Stimulated activated CD4-positive, alpha-beta T cell treated with anti-CD3 and anti-CD28 coated beads, Interleukin-2, amount 100 ng/mL, for 4 hours (primary cell): ENCODE data around the gene HDLBP.
A peak's percentile ranks its signal among the peaks of the same experiment; 100 is the strongest.
"Not testable (repeated sequence)": the region's sequence is repeated elsewhere in the genome, so short reads cannot be mapped to it uniquely, and the experiment has no call there.

Experiments
- DNase-seq: peaks from one replicate; pipeline ENCODE4 v3.0.0-alpha.2; 2020; ENCODE audit warnings: low read depth

The HDLBP gene

DNA sequence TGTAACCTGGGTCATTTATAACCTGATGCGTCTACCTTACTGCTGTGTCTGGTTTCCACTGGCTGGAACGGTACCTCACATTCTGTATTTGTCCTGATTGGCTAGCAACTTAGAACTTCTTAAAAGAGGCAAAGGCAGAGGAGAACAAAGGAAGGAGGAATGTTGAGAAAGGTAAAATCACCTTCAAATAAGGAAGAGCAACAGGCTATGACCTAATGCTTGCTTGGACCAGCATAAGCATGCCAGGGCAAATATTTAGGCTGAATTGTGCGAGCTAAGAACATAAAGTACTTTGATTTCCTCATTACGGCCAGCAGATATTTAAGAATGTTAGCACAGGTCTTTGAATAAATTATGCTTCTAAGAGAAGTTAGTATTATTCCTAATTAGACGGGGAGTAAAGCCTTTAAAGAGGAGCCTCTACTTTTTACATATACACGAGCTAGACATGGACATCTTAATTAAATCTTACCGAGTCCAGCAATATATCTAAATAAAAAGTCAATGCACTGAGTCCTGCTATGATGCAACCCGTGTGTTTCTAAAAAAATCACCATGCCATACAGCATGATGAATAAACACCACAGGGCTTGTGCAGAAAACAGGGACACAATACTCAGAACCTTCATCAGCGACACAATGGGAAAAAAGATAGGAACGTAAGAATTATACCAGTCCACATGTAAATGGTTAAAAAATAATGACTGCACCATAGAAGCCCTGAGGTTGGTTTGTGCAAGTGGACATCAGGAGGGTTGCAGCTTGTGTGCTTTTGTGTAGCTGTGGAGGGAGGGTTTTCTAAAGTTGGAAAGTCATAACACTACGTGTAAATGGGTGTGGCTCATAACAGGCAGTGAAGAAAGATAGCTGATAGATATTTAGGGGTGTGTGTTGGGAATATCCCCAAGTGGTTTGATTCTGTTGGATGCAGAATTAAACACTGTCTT is 14.5 kb upstream of the HDLBP start:
- DNase-seq, result no peak

DNA sequence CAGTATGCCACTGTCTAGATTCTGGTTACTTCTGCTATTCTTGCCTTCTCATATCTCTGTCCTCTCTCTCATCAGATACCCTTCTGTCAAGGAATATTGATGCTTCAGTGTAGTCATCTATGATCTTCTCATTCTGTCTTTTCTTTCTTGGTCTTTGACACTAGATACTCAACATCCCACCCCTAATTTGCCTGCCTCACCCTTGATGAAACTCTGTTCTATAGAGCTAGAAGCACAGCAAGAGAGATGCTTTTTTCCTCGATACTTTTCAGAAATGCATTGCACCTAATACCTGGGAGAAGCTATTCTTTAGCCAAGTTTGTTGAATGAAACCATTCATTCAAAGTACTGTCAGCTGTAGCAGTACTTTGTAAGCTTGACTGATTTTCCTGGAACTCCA is 9.8 kb upstream of the HDLBP start:
- no peak for DNase-seq

DNA sequence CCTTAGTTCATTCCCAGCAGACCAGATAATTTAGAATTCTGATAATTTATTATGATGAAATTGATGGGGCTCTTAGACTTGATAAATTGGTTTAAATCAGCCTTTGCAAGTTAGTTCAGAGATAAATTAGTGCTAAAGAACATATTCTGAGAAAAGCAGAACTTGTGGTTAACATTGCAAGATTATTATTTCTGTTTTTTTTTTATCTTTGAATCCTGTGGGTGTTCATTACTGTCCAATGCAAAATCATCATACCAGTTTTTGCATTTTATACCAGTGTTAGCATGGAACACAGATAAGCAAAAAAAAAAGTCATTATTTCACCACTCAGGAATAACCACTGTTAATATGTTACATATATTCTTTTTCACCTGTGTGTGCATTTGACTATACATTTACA is 9.3 kb upstream of the HDLBP start:
- no peak for DNase-seq

DNA sequence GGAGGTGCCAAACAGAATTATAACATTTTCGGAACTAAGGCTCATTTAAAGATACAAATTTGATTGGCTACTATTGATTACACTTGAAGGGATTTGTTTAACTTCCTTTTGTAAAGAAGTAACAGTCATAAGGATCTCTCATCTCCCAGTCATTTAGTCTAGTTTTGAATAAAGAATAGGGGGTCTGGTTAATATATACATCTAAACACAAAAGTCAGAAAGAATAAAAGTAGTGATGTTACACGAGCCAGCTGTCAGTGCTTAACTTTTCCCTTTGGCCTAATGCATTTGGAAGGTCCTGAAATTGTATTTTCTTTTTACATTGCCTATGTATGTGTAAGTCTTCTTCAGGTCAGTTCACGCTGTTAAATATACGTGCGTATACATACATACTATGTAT is 8.3 kb upstream of the HDLBP start:
- no peak for DNase-seq

DNA sequence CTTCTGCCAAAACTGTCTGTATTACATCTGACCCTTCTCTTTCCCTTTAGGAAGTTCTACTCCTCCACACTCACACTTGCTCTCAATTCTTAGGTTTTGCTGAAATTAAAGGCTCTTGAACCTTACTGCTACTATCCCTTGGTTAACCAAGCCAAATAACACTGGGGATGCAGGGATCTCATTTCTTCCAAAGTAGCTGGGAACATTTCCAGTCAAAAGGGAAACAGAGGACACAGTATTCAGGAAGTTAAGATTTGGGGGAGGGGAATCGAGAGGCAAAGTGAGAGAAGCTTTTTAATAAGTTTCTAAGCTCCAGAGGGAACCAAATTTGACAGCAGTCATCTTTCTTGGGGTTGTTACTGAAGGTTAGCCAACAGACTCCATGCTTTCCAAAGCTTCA is 6.4 kb upstream of the HDLBP start:
- no peak for DNase-seq

DNA sequence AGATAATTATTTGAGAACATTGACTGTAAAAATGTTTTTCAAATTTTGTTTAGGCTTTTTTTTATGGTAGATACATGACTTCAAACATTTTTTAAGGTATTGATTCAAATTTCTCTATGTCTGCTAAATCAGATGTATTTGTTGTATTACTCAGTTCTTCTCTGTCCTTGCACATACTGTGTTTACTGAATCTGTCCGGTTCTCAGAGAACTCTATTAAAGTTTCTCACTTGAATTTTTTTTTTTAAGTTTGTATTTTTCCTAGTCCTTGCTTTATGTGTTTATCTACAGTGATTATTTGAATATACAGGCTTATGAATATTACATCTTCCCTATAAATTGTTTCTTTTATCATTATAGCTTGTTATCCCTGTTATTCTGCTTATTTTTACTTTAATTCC is 5.6 kb upstream of the HDLBP start:
- DNase-seq, result no peak

DNA sequence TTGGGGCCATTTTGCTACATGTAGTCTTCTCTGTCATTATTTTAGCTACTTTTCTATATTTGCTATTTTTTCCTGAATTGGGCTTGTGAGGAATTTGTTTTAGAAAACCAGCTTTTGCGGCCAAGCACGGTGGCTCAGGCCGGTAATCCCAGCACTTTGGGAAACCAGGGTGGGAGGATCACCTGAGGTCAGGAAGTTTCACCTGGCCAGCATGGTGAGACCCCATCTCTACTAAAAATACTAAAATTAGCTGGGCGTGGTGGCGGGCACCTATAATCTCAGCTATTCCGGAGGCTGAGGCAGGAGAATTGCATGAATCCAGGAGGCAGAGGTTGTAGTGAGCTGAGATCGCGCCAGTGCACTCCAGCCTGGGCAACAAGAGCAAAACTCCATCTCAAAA is 4.9 kb upstream of the HDLBP start:
- DNase-seq, result no peak

DNA sequence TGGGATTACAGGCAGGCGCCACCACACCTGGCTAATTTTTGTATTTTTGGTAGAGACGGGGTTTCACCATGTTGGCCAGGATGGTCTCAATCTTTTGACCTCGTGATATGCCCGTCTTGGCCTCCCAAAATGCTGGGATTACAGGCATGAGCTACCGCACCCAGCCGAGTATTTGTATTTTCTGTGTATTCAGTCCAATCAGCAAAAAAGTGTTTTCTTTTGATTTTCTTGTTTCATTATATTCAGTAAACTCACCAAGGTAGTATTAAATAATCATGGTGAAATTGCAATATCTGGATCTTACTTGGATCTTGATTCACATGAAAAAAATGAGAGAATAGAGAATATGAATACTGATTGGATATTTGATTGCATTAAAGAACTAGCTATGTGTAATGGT is 3.4 kb upstream of the HDLBP start:
- DNase-seq, result not testable (repeated sequence)

DNA sequence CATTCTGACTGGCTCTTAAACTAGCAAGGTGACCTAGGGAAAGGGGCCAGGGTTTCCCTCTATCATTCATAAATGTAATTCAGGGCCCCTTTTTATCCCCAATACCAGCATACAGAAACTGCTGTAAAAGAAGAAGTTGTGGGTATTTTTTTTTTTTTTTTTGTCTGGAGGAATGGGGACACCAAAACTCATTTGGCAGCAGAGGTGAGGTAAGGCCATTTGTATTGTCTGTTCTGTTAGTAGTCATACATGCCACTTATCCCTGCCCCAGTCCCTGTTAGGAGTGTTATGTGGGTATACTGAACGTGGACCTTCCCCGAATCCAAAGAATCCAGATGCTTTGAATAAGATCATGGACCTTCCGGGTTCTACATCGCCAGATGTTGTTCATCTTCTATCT is 1.9 kb upstream of the HDLBP start:
- no peak for DNase-seq

DNA sequence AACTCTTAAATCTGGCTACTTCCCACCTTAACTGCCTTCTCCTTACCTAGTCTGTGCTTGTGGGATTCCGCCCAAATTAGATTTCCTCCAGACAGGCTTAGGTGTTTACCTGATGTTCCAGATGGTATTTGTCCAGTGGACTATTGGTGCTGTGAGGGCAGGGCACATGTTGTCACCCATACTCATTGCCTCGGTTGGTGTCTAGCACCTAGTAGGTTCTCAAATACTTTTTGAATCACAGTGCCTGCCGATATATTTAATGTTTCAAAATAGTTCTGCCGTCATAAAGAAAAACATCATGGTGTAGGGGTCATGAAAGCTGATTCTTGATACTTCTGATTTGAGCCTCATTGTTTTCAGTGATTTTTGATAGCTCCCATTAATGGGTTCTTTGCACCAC is 1.4 kb upstream of the HDLBP start:
- no peak for DNase-seq

DNA sequence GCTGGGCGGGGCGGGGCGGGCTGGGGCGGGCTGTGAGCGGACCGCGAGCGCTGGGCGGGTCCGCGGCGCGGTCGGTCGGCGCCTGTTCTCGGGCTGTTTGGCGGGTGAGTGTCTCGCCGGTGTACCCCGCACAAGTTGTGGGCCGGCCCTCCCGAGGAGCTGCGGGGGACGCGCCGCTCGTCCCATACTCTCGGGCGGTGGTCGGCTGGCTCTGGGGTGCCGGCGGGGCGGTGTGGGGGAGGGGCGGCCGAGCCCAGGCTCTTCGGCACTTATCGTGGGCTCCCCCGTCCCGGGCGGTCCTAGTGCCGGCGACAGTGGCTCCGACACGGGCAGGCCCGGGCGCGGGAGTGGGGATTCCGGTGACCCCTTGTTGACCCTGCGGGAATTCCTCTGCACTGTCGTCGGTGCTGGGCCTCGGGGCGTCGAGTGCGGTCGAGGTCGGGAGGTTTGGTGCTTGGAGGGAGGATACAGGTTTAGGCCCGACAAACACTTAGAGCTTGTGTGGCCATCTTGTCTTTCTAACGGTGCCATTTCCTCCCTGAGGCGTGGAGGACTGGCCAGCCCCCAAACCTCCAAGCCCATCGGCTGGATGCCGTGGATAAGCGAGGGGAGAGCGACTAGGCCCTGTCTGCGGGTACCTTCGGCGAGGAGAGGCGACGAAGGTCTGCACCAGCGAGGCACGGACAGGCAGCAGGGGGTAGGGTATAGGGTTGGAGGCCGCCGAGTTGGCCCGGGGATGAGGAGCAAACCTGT is 583 bp upstream of the HDLBP start, which contains the start of gene SEPTIN2:
SEPTIN2 (plus strand) TSS at position 47 of the 753 bp plus-strand sequence. CDS start 8,308 bp downstream, outside the sequence.
- no peak for DNase-seq

DNA sequence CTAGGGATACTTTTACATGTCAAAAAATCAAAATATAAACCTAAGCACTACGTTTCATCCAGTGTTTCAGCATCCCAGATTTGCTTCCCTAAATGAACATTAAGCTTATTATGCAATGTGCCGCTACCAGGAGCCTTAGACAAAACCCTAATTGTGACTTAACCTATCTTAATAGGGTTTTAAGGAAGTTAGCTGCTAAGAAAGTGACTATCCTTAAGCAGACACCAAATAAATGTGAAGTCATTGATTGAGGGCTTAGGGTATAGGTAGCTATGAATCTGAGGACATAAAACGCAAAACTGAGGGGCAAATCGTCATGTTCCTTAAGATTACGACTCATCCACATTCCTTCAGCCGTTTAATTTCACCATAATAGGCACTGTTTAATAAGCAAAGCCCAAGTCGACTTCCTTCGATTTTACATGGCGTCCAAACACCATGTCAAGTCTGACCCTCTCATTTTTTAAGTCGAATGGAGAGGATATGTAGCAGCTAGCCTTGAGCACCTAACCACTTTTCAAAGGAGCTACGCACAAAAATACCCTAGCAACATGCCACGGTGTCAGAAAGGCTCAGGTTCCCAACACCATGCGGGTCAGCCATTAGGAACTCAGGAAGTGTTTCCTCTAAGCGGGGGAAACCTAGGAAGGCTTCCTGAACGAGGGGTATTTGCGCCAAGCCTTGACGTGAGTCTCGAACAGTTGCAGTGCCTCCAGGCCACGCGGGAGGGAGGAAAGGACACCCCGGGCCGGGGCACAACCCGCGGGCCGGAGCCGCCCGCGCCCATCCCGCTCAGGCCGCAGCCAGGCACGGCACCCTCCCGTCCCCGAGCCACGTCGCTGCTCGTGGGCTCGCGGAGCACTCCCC is 1.0 kb downstream of the HDLBP start:
- no peak for DNase-seq

DNA sequence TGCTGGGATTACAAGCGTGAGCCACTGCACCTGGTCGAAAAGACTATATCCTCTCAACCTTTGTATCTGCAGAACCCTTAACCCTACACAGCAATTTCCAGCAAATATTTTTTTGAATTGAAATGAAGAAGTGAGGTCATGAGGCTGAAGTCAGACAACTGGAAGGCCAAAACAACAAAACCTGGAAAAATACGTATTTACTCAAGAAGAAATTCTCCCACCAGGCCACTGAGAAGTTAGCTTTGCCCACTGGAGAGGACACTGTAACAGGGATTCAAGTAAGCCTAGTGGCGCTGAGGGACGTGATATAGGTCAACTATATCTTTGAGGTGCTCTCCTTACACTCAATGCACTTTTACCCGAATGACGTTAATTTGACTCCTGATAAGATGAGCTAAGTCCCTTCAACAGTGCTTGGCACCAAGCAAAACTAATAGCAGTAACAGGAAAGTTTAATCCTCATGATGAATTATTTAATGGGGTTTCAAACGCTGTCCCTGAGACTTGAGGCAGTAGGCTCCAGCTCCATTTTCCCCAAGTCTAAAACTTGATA is 1.9 kb downstream of the HDLBP start:
- no peak for DNase-seq

DNA sequence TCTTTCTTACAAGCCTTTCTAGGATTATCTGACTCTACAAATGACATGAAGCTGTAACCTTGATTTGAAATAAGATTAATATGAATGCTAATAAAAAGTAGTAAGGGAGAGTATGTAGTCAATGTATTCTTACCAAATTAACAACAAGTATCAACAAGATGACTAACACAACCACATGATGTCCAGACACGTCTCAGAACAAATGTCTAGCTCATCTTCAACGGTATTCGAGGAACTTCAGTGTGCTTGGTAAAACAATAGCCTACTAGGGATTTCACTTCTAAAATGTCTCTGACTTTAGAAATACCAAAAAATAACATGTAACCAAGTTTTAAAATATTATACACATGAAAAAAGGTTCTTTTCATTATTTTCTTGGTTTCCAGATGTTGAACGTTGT is 3.4 kb downstream of the HDLBP start:
- no peak for DNase-seq

DNA sequence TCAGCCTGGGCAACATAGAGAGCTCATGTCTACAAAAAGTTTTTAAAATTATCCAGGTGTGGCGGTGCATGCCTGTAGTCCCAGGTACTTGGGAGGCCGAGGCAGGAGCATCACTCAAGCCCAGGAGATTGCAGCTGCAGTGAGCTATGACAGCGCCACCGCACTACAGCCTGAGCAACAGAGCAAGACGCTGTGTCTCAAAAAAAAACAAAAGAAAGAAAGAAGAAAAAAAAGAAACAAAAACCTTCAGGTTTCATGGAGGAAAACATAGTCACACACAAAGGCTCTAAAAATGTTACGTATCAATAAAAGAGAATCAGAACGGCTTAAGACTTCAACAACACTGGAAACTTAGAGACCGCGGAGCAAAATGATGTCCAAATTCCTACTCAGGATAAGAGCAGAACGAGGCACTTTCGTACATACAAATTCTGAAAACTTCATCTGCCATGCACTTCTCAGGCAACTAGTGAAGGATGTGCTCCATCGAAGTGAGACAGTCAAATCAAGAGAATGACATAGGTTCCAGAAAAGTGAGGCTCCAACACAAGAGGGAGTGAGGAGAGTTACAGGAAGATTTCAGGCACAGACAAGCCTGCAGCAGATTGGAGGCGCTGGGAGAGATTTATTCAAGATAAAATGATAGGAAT is 4.4 kb downstream of the HDLBP start:
- no peak for DNase-seq

DNA sequence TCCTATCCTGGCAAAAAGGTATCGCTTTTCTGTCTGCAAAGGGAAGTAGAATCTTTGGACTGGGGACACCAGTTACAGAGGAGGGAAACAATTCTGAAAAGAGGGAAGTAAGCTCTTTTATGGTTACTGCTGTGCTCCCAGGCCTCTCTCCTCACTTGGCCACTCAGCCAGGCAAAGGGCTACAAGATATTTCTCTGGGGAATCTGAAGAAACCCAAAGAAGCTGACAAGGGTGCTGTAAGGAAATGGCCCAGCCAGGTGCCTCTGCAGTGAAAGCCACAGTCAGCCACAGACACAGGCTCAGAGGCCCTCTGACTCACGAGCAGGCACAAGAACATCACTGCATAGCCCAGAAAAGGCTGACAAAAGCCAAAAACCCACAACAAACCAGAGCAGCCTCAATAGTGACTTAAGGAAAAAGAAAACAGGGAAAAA is 5.8 kb downstream of the HDLBP start:
- DNase-seq, result peak; percentile 57

DNA sequence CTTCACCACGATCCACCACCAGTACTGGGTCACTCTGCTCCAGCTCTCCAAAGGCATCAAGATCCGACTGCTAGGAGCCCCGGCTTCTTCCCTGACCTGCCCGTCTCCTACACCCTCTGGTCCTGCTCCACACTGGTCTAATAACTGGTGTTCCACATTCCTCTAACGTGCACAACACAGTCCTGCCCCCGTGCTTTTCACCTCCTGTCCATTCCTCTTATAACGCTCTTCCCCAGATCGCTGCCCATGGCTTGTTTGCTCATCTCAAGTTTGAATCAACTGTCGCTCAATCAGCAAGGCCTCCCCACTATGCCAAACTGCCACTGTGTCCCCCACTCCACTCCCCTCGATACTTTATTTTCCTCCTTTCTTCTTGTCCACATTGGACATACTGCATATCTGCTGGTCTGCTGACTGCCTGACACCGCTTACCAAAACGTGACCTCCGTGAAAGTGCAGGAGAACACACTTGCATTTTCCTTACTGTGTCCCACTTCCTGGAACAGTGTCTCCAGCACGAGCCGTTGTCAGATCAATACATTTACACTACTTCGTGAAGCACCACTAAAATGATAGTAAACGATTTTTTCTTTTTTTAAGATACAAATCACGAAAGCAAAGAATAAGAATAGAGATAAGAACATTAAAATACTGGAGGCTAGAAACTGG is 6.5 kb downstream of the HDLBP start:
- DNase-seq, result no peak

DNA sequence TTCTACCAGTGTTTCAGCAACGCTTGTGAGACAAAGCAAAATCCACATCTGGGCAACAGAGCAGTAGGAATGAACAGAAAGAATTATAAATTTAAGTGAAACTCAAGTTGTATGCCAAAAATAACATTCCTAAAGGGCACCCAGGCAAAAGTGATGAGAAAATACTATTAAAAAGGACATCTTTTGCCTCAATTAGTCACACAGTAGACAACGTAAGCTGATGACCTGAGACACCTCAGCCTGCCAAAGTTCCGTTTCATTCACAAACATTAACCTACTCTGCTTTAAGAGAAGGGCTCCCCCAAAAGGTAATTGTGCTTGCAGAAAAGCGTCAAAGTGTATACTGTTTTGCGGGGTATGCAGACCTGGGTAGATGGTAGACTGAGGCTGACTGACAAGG is 7.2 kb downstream of the HDLBP start:
- DNase-seq, result no peak

DNA sequence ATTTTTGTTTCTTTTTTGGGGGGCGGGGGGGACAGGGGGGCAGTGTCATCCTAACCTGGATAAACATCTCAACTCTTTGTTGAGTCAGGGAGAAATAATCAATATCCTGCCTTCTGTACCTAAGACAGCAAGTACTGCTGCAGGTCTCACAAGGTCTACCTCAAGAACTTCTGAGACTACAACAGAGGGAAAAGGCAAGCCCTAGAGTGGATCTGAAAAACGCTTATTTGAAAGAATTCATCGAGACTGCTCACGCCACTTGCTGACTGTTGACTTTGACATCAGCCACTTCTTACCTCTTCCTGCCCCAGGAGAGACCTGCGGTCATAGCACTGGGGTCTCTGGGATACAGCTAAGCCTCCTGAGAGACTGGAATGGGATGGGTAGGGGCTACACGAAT is 8.4 kb downstream of the HDLBP start:
- no peak for DNase-seq

DNA sequence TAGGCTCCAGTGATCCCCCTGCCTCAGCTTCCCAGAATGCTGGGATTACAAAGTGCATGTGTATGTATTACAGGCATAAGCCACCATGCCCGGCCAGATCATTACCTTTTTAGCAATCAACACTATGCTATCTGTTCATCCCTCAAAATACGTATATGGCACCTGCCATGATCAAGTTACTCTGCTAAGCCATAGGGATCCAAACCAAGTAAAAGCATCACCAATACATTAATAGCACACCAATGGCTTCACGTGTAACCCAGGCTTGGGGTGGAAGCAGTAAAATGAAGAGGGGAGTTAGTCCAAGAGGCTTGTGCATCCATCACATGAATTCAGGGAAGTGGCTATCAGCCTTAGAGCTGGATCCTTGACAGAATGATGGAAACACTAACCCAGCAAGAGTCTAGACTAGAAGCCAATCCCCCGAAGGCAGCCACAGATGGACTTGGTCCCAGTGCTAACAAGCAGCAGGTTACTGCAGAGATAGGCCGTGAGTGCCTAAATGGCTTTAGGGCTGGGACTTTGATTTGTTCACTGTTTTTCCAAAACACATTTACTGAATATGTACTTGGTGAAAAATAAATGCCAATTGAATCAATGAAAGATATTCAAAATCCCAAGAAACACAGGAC is 11.3 kb downstream of the HDLBP start:
- DNase-seq, result no peak
